Neural progenitor cell (in vitro differentiated cells): Measurements from ENCODE around the gene PFN4.

ENCODE experiments used
- CTCF ChIP-seq: fragments of 200-600 bp; sonication (generic); IDR thresholded peaks from 2 replicates; pipeline ENCODE4 v1.5.1; 2017; ENCODE audit warnings: antibody characterized with exemption, mild to moderate bottlenecking
- EZH2 ChIP-seq: fragments of 200-600 bp; sonication (generic); IDR thresholded peaks from 2 replicates; pipeline ENCODE4 v1.6.1; 2017; ENCODE audit warnings: antibody characterized with exemption, mild to moderate bottlenecking, moderate library complexity
- EZH2phosphoT487 ChIP-seq: fragments of 200-600 bp; sonication (generic); IDR thresholded peaks from 2 replicates; pipeline ENCODE4 v1.6.1; 2017; ENCODE audit warnings: antibody characterized with exemption

DNA sequence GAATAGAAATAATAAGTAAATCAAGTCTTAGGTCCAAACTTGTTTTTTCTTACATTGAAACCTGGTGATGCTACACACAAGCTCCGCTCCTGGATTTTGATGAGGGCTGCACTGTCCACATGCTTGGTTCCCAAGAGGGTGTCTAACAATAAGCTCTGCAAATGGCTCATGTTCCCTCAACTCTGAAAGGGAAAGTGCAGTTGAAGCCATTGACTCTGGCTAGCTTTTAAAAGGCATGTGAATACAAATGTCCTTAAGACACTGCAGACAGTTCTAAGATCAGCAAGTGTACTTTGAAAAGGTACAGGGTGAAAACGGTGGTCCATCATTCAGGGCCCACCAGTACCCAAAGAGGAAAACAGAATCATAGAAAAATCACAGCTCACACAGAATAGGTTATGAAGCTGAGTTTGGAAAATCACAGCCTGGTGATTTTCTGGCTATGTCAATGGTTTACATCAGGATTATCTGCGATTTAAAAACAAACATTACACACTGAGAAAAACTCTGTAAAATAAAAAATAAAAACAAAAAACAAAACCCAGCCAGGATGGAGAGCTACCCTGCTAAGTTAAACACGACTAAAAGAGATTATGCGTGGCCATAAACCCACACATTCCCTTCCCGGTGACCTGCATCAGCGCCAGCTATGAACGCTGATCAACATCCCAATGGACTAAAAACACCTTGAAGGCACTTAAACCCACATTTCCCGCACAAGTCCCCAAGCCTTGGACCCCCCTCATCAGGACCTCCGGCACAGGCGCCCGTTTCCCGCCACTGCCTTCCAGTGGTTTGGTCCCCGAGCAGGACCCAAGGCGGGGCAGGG lies 554 bp downstream of the PFN4 start:
- TF ChIP-seq EZH2, result no peak
- no peak for TF ChIP-seq CTCF
- TF ChIP-seq EZH2phosphoT487, result no peak
